ENCODE results near the gene ABHD3.
"Not testable (repeated sequence)": the region's sequence is repeated elsewhere in the genome, so short reads cannot be mapped to it uniquely, and the experiment has no call there.

ABHD3 gene, protein sequence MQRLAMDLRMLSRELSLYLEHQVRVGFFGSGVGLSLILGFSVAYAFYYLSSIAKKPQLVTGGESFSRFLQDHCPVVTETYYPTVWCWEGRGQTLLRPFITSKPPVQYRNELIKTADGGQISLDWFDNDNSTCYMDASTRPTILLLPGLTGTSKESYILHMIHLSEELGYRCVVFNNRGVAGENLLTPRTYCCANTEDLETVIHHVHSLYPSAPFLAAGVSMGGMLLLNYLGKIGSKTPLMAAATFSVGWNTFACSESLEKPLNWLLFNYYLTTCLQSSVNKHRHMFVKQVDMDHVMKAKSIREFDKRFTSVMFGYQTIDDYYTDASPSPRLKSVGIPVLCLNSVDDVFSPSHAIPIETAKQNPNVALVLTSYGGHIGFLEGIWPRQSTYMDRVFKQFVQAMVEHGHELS

DNA sequence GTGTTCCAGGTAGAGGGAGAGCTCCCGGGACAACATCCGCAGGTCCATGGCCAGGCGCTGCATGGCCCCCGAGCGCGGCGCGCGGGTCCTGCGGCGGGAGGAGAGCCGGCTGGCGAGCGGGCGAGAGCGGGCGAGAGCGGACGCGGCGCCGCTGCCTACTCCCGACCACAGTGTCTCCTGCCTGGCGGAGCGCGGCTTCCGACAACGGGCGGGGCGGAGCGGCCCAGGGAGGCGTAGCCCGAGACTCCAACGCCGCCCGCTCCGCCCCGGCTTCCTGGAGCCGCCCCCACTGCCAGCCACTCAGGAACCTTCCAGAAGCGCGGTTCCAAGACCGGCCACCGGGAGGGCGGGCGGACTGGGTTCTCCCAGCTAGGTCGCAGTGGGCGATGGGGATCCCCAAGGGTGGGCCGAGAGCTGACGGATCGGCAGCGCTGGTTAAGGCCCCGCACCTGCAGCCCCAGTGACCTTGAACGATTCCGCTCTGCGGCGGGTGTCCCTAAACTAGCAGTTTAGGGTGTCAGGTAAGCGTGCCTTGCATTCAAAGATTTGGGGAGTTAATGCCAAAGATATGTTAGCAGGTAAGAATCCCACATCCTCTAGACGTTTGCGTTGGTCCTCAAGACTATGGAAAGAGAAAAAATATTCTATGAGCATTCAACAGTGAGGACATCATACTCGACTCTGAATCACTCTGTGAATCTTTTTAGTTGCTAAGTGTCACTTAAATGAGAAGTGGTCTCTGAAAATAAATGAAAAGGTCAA, at the start of gene ABHD3:
ABHD3 (minus strand) TSS at position 172 of the 762 bp plus-strand sequence; CDS start at position 63, 109 bp downstream.
- peak; percentile 79 for DNase-seq

DNA sequence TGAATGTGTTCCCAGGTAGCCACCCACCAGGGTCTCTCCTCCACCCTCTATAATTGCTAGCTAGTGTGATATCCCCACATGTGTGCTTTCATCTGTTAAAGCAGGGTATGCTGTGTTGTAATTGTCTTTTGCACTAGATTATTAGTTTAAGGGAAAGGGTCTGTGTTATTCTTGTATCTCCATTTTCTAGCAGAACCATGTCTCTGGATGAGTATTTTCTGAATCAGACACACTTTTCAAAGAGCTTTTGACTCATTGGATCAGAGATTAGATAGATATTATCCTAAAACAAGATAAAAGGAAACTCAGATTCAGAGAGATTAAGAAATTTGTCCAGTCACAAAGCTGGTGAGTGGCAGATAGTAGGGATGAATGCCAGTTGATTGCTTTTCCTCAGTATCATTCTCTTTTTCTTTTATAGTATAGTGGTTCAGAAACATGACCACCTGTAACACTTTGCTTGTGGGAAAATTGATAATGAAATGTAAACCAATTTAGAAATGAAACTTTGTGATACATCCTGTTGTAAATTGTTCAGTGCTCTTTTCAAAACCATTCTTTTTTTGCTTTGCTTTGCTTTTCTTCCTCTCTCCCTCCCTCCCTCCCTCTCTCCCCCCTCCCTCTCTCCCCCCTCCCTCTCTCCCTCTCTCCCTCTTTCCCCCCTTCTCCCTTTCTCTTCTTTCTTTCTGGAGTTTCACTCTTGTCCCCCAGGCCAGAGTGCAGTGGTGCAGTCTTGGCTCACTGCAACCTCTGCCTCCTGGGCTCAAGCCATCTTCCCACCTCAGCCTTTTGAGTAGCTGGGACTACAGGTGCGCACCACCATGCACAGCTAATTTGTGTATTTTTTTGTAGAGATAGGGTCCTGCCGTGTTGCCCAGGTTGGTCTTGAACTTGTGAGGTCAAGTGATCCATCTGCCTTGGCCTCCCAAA, 43.5 kb upstream of the ABHD3 start:
- DNase-seq: no peak

DNA sequence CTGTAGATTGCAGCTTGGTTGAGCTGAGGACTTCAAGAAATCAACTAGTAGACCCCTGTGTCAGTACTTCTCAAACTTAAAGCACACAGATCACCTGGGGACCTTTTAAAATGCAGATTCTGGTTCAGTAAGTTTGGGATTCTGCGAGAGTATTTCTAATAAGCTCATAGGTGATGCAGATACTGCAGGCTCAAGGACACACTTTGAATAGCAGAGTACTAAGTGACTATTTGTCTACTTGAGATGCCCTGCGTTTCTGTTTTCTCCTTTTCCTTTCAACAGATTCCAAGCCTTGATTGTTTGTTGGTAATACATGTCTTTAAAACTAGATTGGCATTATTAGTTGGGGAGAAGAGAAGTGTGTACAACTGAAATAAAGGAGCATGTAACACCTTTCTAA, 42.7 kb upstream of the ABHD3 start:
- no peak for DNase-seq

DNA sequence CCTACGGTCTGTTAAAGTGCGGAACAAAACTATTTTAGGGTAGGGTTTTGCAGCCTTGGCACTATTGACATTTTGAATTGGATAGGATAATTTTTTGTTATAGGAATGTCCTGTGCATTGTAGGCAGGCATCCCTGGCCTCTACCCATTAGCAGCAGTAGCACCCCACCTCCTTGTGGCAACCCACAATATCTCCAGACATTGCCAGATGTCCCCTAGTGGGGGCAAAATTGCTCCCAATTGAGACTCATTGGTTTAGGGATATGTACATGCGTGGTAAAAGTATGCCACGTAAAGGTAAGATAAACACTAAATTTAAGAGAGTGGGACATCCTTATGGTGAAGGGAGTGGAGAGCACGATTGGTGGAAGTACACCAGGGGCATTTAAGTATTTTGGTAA, 40.7 kb upstream of the ABHD3 start:
- DNase-seq: no peak

DNA sequence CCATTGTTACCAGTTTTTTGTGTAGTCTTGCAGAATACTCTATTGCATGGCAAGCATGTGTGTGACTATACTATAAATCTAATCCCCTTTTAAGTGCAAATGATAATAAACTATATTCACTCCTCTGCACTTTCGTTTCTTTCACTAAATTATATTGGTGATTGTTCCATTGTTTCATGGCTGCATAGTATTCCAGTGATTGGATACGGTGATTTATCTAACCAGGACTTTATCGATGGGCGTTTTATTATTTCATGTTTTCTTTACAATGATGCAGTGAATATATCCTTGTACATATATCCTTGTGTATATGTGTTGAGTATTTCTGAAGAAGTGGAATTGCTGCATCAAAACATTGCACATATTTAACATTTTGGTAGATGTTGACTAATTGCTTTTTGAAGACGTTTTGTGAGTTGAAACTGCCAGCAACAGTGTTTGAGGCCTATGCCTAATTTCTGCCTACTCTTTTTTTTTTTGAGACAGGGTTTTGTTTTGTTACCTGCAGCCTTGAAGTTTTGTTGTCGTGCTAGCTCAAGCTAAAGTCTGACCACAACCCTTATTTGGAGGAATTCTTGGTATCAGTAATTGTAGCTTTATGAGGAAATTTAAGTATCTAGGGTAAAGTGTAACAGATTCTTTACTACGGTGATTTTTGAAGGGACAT, 38.7 kb upstream of the ABHD3 start:
- no peak for DNase-seq

DNA sequence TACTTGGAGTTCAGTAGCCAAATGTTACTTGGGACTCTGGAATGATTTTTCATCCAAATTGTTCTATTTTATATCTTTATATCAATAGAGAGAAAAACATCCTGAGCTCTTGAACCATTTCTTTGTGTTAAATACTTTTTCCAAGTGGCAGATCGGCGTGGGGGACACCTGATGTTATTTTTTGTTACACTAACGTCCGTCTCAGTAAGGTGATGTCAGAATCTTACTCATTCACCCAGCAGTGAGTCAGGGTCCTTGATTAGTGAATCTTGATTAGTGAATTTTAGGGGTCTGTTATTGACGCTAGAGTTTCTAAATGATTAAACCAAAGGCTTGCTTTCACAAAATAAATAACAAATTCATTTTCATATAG, 37.7 kb upstream of the ABHD3 start:
- no peak for DNase-seq

DNA sequence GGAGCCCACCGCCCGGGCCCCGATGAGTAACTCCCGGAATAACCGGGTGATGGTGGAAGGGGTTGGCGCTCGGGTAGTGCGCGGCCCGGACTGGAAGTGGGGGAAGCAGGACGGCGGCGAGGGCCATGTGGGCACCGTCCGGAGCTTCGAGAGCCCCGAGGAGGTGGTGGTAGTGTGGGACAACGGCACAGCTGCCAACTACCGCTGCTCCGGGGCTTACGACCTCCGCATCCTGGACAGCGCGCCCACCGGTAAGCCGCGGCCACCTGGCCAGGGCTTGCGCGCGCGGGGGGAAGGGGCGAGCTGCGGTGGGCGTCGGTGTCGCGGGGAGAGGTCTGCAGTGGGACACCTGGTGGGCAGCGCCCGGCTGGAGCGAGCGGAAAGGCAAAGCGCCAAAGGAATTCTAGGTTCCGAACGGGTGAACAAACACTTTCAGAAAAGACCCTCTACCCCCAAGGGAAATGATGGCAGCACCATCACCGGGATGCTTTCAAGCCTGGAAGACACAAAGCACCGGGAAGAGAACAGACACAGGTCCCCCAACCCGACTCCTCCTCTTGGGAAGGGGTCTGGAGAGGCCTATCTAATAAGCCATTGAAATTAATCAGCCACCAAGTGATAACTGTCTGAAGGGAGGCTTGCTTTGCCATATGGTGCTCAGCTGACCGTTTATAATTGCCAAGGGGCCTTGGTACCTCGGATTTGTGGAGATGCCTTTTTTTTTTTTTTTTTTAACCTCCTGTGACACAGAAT, 37.2 kb upstream of the ABHD3 start:
- DNase-seq: no peak

DNA sequence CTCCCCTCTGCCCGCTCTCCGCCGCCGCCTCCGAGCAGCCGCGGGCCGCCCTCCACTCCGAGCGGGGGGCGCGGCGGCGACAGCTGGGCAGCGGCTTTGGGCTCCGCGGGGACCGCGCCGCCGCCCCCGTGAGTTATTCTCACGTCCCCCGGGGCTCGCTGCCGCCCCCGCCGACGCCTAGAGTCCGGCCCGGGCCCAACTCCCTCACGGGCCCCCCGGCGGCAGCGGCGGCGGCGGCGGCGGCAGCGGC, 36.7 kb upstream of the ABHD3 start:
- DNase-seq: peak; percentile 44

DNA sequence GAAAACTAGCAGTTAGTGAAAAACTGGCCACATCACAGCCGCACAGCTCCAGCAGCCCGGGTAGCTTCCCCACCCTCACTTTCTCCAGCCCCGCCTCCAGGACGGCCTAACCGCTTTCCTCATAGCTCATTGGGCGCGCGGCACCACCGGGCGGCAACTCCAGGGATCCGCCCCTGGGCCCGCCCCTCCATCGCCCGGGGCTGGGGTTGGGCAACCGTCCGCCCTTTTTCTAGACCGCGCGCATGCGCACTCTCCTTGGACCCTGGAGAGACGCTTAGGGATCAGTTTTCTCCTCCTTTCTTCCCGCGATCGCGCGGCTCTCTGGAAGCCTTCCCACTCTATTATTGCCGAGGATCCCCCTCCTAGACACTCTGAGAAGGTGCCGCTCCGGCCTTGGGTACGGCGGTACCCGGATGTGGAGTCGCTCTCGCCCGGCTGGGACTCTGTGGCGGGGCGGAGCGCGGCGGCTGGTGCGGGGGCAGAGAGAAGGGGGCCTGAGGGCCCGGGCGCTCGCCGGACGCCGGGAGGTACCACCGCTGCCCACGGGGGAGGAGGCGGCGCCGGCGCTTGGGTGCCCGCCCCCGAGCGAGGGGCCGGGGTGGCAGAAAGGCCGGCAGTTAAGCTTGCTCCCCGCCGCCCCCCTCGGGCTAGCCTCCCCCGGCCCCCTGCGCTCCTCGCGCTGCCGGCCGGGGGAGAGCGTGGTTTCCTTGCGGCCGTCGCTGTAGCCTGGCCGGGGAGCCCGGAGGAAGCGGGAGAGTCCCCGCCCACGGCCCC, 36.2 kb upstream of the ABHD3 start, which contains the start of gene MIB1:
MIB1 (plus strand) TSS at position 255 of the 774 bp plus-strand sequence. CDS start 792 bp downstream, outside the sequence.
- peak; percentile 97 for DNase-seq

DNA sequence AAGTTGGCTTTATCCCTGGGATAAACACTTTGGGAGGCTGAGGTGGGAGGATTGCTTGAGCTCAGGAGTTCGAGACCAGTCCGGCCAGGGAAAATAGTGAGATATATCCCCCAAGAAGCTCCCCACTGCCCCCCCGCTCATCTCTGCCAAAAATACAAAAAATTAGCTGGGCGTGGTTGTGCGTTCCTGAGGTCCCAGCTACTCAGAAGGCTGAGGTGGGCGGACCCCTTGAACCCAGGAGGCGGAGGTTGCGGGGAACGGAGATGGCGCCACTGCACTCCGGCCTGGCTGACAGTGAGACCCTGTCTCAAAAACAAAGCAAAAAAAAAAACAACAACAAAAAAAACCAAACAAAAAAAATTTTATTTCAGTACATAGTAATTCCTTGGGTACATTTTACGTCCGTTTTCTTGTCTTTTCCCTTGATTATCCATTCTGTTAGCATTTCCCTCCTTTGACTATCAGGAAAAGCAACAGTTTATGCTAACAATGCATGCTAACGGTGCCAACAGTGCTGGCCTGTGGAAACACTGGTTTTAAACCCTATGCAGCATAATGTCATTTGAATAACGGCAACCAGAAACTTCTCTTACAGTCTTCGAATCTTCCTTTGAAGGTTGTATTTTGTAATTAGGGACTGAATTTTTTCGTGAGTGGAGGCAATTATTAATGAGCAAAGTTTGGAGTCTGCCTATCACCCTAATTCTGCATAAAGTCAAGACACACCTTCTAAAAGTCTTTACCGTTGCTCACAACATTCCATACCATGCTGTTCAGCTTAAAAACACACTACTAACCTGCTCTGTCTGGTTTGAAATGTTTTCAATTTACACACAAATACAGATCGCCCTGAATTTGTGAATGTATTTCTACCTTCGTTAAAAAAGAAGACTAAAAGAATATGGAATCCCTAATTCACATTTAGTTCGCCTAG, 35.3 kb upstream of the ABHD3 start:
- DNase-seq: no peak

DNA sequence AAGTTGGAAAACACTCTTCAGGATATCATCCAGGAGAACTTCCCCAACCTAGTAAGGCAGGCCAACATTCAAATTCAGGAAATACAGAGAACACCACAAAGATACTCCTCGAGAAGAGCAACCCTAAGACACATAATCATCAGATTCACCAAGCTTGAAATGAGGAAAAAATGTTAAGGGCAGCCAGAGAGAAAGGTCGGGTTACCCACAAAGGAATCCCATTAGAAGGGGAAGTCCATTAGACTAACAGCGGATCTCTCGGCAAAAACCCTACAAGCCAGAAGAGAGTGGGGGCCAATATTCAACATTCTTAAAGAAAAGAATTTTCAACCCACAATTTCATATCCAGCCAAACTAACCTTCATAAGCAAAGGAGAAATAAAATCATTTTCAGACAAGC, 32.4 kb upstream of the ABHD3 start:
- DNase-seq: not testable (repeated sequence)

DNA sequence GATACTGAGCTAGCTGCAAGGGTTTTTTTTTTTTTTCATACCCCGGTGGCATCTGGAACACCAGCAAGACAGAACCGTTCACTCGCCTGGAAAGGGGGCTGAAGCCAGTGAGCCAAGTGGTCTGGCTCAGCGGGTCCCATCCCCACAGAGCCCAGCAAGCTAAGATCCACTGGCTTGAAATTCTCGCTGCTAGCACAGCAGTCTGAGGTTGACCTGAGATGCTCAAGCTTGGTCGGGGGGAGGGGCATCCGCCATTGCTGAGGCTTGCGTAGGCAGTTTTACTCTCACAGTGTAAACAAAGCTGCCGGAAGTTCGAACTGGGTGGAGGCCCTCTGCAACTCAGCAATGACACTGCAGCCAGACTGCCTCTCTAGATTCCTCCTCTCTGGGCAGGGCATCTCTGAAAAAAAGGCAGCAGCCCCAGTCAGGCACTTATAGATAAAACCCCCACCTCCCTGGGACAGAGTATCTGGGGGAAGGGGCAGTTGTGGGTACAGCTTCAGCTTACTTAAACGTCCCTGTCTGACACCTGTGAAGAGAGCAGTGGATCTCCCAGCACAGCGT, 31.0 kb upstream of the ABHD3 start:
- peak; percentile 30 for DNase-seq

DNA sequence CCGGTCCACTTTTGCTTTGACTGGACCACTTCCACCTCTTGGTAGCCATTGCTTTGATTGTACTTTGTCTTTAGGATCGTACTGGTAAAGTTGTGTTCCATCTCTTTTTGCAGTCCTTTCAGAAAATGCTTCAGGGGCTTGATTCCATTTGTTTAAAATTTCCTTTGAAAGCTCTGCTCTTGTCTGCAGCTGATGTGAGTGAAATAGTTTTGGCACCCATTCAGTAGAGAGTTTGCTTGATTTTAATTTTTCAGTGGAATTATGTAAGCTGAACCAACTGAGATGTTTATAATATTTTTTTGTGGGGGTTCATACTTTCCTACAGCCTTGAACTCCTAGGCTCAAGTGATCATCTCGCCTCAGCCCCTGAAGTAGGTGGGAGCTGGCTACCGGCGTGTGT, 28.4 kb upstream of the ABHD3 start:
- DNase-seq: no peak

DNA sequence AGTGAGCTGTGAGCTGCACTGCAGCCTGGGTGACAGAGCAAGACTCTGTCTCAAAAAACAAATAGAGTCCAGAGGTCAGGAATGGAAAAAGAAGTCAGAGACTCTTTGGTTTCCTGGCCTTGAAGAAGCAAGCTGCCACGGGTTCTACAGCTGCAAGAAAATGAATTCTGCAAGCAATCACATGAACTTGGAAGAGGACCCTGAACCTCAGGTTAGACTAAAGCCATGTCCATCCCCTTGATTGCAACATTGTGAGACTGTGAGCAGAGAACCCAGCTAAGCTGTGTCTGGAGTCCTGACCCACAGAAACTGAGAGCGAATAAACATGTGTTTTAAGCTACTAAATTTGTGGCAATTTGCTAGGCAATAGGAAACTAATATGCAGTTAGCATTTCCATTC, 23.1 kb upstream of the ABHD3 start:
- DNase-seq: no peak

DNA sequence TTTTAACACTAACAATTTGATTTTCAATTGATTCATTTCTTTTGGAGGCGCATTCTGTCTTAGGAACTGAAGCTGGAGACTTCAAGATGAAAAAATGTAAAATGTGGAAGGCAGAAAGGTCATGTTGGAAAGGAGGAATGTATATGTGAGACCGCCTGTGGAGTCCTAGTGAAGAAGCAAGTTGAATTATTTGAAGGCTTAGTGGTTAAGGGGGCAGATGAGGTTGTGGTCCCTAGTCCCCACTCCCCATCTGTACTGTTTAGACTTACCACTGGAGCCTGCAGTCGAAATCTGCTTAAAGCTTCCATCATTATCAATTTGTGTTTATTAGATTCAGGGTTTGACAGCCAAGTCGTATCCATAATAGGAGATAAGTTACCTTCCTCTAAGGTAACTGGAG, 20.6 kb upstream of the ABHD3 start:
- DNase-seq: no peak

DNA sequence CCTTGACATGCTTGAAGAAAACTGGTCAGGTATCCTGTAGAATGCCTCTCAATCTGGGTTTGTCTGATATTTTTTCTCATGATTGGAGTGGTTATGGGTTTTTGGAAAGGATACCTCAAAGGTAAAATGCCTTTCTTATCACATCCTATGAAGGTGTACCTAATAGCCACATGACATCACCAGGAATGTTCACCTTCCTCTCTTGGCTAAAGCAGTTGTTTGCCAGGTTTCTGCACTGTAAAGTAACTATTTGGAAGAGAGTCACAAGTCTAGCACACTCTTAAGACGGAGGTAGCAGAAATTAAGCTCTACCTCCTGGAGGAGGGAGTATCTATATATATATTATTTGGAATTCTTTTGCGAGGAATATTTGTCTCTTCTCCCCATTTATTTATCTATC, 18.1 kb upstream of the ABHD3 start:
- no peak for DNase-seq

DNA sequence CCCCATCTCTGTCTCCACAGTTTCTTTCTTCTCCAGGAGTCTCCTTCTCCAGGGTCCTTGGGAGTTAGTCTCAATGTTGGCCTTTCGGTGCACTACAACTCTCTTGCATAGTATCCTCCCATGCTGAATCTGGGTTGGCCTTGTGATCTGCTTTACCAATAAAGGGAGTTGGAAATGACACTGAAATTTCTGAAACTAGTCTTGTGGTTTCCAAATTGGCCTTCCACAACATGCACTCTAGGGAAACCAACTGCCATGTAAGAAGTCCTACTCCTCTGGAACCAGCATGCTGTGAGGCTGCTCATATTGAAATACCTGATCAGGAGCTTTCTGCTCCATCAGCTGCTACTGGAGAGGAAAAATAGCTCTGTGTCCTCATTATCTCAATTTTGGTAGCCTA, 9.9 kb upstream of the ABHD3 start:
- DNase-seq: no peak

DNA sequence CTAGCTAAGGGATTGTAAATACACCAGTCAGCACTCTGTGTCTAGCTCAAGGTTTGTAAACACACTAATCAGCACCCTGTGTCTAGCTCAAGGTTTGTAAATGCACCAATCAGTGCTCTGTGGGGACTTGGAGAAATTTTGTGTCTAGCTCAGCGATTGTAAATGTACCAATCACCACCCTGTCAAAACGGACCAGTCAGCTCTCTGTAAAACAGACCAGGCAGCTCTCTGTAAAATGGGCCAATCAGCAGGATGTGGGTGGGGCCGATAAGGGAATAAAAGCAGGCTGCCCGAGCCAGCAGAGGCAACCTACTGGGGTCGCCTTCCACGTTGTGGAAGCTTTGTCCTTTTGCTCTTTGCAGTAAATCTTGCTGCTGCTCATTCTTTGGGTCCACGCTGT, 2.6 kb upstream of the ABHD3 start:
- DNase-seq: not testable (repeated sequence)

DNA sequence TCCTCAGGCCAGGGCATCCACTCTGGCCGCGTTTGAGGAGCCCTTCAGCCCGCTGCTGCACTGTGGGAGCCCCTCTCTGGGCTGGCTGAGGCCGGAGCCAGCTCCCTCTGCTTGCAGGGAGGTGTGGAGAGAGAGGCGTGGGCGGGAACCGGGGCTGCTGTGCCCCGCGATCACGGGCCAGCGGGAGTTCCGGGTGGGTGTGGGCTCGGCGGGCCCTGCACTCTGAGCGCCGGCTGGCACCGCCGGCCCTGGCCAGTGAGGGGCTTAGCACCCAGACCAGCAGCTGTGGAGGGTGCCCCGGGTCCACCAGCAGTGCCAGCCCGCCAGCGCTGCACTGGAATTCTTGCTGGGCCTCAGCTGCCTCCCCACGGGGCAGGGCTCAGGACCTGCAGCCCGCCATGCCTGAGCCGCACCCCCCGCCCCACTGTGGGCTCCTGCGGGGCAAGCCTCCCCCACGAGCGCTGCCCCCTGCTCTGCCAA, 1.9 kb upstream of the ABHD3 start:
- DNase-seq: no peak

Data from NCI-H2171 (cell line).